HEK293T (cell line): ENCODE results near the gene ASB18.

ENCODE experiments used
- CTCF ChIA-PET: fragments of 350-600 bp; formaldehyde crosslinking; extraction: SDS; loops from one replicate; lab custom pipeline; 2021; ENCODE audit warnings: antibody characterized with exemption, inconsistent platforms; lab: Yijun Ruan, JAX
- POLR2A ChIA-PET: fragments of 350-600 bp; formaldehyde crosslinking; extraction: SDS; loops from one replicate; lab custom pipeline; 2020; ENCODE audit warnings: antibody characterized with exemption, inconsistent platforms; lab: Yijun Ruan, JAX
- DNase-seq: peaks from one replicate; pipeline ENCODE4 v3.0.0; 2012; ENCODE audit warnings: mixed read lengths; ENCODE audit errors: extremely low spot score
- ARNT ChIP-seq: fragments of 450-650 bp; IDR thresholded peaks from 2 replicates; pipeline ENCODE4 v1.6.1; 2017; ENCODE audit warnings: mild to moderate bottlenecking
- BHLHE40 ChIP-seq: fragments of 450-650 bp; IDR thresholded peaks from 2 replicates; pipeline ENCODE4 v1.6.1; 2016; ENCODE audit warnings: mild to moderate bottlenecking, moderate library complexity, borderline replicate concordance
- CTBP1 ChIP-seq: fragments of 450-650 bp; IDR thresholded peaks from 2 replicates; pipeline ENCODE4 v1.6.1; 2016; ENCODE audit warnings: borderline replicate concordance
- ELF4 ChIP-seq: fragments of 450-650 bp; IDR thresholded peaks from 2 replicates; pipeline ENCODE4 v1.6.1; 2017; ENCODE audit warnings: antibody characterized with exemption
- FOXA1 ChIP-seq: fragments of 450-650 bp; IDR thresholded peaks from 2 replicates; pipeline ENCODE4 v1.6.1; 2016; ENCODE audit warnings: mild to moderate bottlenecking
- FOXK2 ChIP-seq: fragments of 450-650 bp; IDR thresholded peaks from 2 replicates; pipeline ENCODE4 v1.6.1; 2016; ENCODE audit warnings: mild to moderate bottlenecking
- FOXM1 ChIP-seq: fragments of 450-650 bp; IDR thresholded peaks from 2 replicates; pipeline ENCODE4 v1.6.1; 2017; ENCODE audit warnings: mild to moderate bottlenecking, borderline replicate concordance
- HDGF ChIP-seq: fragments of 450-650 bp; IDR thresholded peaks from 2 replicates; pipeline ENCODE4 v1.6.1; 2017; ENCODE audit warnings: antibody characterized with exemption, borderline replicate concordance
- L3MBTL2 ChIP-seq: fragments of 450-650 bp; conservative IDR thresholded peaks from 2 replicates; pipeline ENCODE4 v1.6.1; 2016; ENCODE audit warnings: mild to moderate bottlenecking
- LEF1 ChIP-seq: fragments of 450-650 bp; IDR thresholded peaks from 2 replicates; pipeline ENCODE4 v1.6.1; 2017; ENCODE audit warnings: mild to moderate bottlenecking, borderline replicate concordance
- NFRKB ChIP-seq: fragments of 450-650 bp; IDR thresholded peaks from 2 replicates; pipeline ENCODE4 v1.6.1; 2016; ENCODE audit warnings: mild to moderate bottlenecking, moderate library complexity
- SP1 ChIP-seq: fragments of 450-650 bp; IDR thresholded peaks from 2 replicates; pipeline ENCODE4 v1.6.1; 2017
- SUZ12 ChIP-seq: fragments of 450-650 bp; IDR thresholded peaks from 2 replicates; pipeline ENCODE4 v1.6.1; 2016; ENCODE audit warnings: mild to moderate bottlenecking
- TARDBP ChIP-seq: fragments of 450-650 bp; IDR thresholded peaks from 2 replicates; pipeline ENCODE4 v1.6.1; 2016
- ZNF384 ChIP-seq: fragments of 450-650 bp; IDR thresholded peaks from 2 replicates; pipeline ENCODE4 v1.6.1; 2016
- TF ChIP-seq, protein P1 (sequence below): fragments of 450-650 bp; IDR thresholded peaks from 2 replicates; pipeline ENCODE4 v1.6.1; 2016

Gene ASB18

DNA sequence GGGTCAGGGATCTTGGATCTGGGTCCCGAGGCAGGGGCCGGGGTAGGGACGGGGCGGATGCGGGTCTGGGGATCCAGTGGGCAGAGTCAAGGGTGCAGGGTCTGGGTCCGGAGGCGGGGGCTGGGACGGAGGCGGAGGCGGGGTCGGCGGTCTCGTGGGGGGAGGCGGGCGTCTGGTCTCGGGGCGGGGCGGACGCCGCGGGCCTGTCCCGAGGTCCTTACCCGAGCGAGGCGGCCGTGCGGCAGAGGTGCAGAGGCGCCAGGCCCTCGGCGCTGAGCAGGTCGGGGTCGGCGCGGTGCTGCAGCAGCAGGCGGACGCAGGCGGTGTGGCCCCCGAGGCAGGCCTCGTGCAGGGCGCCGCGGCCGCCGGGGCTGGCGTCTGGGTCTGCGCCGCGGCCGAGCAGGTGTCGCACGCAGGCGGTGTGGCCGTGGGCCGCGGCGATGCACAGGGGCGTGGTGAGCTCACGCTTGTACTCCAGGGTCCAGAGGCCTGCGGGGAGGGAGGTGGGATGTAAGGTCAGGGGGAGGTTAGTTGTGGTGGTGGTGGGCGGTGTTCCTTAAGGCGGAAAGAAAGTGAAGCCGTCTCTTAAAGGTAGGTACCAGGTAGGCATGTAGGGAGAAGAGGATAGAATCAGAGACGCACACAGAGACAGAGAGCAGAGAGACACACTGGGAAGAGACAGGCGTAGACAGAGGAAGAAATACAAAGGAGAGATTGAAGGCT lies 26.6 kb downstream of the ASB18 start:
- DNase-seq: no peak
- TF ChIP-seq SP1 (no peak), ARNT (no peak), NFRKB (no peak), FOXA1 (no peak), BHLHE40 (no peak), SUZ12 (no peak)
- POLR2A ChIA-PET: no interaction called here
- CTCF ChIA-PET: no interaction called here

DNA sequence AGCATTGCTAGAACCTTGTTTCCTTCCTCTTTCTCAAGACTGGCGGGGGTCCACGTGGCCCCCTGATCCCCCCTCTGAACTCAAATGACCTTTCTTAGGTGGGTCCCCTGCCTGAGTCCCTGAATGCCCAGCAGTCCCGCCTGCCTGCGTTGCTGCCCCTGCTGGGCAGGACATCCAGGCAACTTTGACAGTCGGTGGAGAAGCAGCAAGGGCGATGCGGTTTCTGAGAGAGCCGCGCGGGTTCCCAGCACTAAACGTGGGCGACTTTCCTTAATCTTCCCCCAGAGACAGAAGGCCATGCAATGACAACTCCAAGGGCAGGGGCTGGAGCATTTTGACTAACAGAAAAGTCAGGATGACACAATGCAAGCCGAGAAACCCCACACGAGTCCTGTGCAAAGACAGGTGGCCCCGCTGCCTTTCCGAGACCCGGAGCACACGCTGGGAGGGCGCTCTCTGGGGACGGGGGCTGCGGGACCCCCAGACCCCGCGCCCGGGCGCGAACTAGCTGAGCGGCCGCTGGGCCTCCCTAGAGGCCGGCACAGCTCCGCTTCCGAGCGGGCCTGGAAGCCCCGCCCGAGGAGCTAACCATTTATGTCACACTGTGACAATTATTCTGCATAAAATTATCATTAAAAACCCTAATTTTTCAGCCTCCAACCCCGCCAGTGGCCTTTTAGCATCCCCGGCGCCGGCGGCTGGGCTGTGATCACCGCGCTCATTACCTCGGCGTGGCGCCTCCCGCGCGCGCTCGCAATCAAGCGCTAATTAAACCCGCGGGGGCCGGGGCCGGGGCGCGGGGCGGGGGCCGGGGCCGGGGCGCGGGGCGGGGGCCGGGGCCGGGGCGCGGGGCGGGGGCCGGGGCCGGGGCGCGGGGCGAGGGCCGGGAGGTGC lies 27.4 kb downstream of the ASB18 start:
- TF ChIP-seq ZNF384: no peak
- TF ChIP-seq SUZ12: no peak
- no peak for TF ChIP-seq HDGF
- no peak for TF ChIP-seq FOXA1
- TF ChIP-seq NFRKB: no peak
- no peak for TF ChIP-seq FOXK2
- TF ChIP-seq ELF4: no peak
- TF ChIP-seq L3MBTL2: no peak
- TF ChIP-seq LEF1: no peak
- no peak for TF ChIP-seq BHLHE40
- no peak for TF ChIP-seq TARDBP
- DNase-seq: no peak
- POLR2A ChIA-PET: no interaction called here
- CTCF ChIA-PET: no interaction called here

DNA sequence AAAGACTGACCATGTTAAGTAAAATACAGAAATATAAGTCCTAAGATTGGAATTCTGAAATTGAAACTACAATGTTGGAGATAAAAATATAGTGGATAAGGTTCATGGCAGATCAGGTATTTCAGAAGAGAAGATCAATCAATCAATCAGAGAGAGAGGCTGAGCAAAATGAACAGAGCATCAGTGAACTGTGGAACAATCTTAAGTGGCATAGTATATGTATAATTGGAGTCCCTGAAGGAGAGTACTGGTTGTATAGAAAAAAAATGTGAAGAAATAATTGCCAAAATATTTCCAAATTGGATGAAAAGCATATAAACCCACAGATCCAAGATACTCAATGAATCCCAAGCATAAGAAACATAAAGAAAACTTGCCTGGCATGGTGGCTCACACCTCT lies 35.0 kb downstream of the ASB18 start:
- ChIA-PET CTCF (no interaction called here), POLR2A (no interaction called here)

DNA sequence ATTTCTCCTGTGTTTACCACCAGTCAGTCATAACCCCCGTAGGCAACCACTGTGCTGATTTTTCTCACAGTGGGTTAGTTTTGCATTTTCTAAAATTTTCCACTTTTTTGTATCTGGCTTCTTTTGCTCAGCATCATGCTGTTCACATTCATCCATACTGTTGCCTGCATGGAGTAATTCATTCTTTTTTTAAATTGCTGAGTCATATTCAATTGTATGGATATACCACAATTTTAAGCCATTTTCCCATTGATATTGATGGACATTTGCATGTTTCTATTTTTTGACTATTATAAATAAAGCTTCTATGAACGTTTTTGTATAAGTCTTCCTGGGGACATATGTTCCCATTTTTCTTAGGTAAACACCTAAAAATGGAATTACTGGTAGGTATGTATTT lies 40.5 kb downstream of the ASB18 start:
- ChIA-PET CTCF (no interaction called here), POLR2A (no interaction called here)
- no peak for DNase-seq
- no peak for TF ChIP-seq L3MBTL2
- no peak for TF ChIP-seq FOXA1
- no peak for TF ChIP-seq SP1
- TF ChIP-seq HDGF: no peak
- TF ChIP-seq, protein P1, sequence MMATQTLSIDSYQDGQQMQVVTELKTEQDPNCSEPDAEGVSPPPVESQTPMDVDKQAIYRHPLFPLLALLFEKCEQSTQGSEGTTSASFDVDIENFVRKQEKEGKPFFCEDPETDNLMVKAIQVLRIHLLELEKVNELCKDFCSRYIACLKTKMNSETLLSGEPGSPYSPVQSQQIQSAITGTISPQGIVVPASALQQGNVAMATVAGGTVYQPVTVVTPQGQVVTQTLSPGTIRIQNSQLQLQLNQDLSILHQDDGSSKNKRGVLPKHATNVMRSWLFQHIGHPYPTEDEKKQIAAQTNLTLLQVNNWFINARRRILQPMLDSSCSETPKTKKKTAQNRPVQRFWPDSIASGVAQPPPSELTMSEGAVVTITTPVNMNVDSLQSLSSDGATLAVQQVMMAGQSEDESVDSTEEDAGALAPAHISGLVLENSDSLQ: no peak
- TF ChIP-seq FOXK2: no peak
- TF ChIP-seq ARNT: no peak
- TF ChIP-seq BHLHE40: no peak
- TF ChIP-seq SUZ12: no peak
- no peak for TF ChIP-seq ZNF384
- no peak for TF ChIP-seq NFRKB
- no peak for TF ChIP-seq CTBP1
- TF ChIP-seq LEF1: no peak

More for the DNA sequence above, 35.0 kb downstream of the ASB18 start:
- no peak for DNase-seq
- TF ChIP-seq CTBP1: no peak
- no peak for TF ChIP-seq LEF1
- TF ChIP-seq FOXK2: no peak
- no peak for TF ChIP-seq SUZ12
- no peak for TF ChIP-seq FOXM1
- TF ChIP-seq L3MBTL2: no peak

DNA sequence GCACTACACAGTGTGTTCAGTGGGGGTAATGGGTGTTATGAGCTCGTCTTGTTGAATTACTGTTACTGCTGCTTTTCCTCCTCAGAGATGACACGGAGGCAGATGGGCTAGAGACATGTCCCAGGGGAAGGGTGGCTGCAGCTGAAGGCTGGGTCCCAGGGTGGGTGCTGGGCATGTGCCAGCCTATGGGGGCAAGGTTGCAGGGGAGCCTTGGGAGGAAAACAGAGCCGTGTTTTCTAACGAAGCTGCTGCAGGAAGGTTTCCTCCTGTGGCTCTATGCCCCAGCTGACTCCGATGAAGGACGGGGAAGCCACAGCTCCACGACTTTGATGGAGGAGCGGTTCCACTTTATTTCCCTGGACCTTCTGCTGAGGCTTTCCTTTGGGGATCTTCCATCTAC lies 42.4 kb downstream of the ASB18 start:
- TF ChIP-seq, protein P1: no peak
- TF ChIP-seq SUZ12 (no peak), SP1 (no peak), LEF1 (no peak), FOXK2 (no peak), HDGF (no peak)
- CTCF ChIA-PET: no interaction called here
- DNase-seq: no peak
- POLR2A ChIA-PET: no interaction called here

DNA sequence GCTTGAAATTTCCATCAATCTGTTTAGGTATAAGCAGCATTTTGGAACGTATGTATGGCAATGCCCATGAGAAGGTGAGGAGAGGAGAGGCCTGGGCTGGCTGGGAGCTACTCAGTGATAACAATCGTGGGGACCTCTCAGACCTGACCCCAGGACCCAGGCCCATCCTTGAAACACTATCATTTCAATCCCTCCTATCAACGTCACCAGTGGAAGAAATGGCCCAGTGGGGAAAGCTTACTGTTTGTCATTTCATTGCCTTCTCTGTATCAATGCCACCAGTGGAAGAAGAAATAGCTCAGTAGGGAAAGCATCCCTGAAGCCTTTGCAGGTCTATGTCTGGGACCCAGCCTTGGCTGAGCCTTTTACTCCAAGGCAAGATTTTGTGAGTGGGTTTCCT lies 44.8 kb downstream of the ASB18 start:
- TF ChIP-seq LEF1 (no peak), FOXA1 (no peak), L3MBTL2 (no peak)
- ChIA-PET CTCF (no interaction called here), POLR2A (no interaction called here)
- no peak for DNase-seq

DNA sequence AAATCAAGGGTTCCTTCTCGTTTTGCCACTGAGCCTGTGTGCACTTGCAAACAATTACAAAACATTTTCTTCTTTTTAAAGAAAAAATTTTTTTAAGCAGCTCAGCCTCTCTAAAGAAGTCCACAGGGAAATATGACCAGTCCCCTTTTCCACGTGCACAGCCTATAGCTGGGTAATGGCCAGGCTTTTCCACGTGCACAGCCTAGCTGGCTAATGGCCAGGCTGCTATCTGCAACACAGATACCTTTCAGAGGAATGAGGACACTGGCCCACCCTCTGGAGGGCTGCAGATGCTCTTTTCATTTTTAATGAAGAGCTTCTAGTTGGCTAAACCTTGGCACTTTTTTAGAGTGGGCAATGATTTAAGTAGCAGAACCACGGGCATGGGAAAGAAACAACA lies 46.3 kb downstream of the ASB18 start:
- no peak for DNase-seq
- POLR2A ChIA-PET: no interaction called here
- CTCF ChIA-PET: no interaction called here

More for the DNA sequence above, 46.3 kb downstream of the ASB18 start:
- TF ChIP-seq L3MBTL2: no peak
- TF ChIP-seq FOXM1: no peak
- no peak for TF ChIP-seq FOXK2
- TF ChIP-seq CTBP1: no peak
- no peak for TF ChIP-seq ELF4
- no peak for TF ChIP-seq NFRKB
- no peak for TF ChIP-seq LEF1
